Common myeloid progenitor, CD34-positive (primary cell): ENCODE results near the gene OSBPL9.

Source experiments
- CTCF ChIA-PET: fragments of 350-600 bp; sonication (Branson Sonifier 250); formaldehyde crosslinking; loops from one replicate; lab custom pipeline; 2021; ENCODE audit warnings: antibody characterized with exemption; lab: Charles Lee
- POLR2A ChIA-PET: fragments of 350-600 bp; sonication (Branson Sonifier 250); formaldehyde crosslinking; loops from one replicate; lab custom pipeline; 2021; ENCODE audit warnings: antibody characterized with exemption; lab: Charles Lee
- DNase-seq, 3 donors: peaks; one replicate each; pipeline versions ENCODE4 v3.0.0 to v3.0.0-alpha.2; 2013
- H3K27ac ChIP-seq, 2 experiments: 1 replicate in 1 of 2; 2 replicates in 1 of 2; pipeline ENCODE4 v1.7.0; 2013; ENCODE audit warnings: inconsistent platforms in 2 of 2, low read length in 2 of 2, mild to moderate bottlenecking in 2 of 2, low read depth in 1 of 2, moderate library complexity in 1 of 2; ENCODE audit not compliant: severe bottlenecking in 2 of 2, insufficient read depth in 1 of 2, poor library complexity in 1 of 2
- H3K27me3 ChIP-seq, 5 experiments: replicated peaks in 2 of 5; 1 replicate in 3 of 5; 2 replicates in 2 of 5; pipeline versions ENCODE4 v1.6.1 to v1.7.0; 2013; ENCODE audit warnings: low read length in 4 of 5, mild to moderate bottlenecking in 2 of 5, moderate library complexity in 2 of 5, inconsistent platforms in 1 of 5; ENCODE audit not compliant: insufficient read depth in 5 of 5, control insufficient read depth in 4 of 5
- H3K36me3 ChIP-seq, 4 experiments: 1 replicate in 2 of 4; 2 replicates in 2 of 4; pipeline versions ENCODE4 v1.6.1 to v1.7.0; 2013; ENCODE audit warnings: low read length in 3 of 4, control low read depth in 1 of 4, mild to moderate bottlenecking in 1 of 4; ENCODE audit not compliant: control insufficient read depth in 4 of 4, insufficient read depth in 4 of 4
- H3K4me1 ChIP-seq, 4 experiments: 1 replicate in 3 of 4; 2 replicates in 1 of 4; pipeline versions ENCODE4 v1.6.1 to v1.7.1; 2013; ENCODE audit warnings: low read length in 3 of 4, mild to moderate bottlenecking in 3 of 4, control low read depth in 1 of 4, inconsistent platforms in 1 of 4, moderate library complexity in 1 of 4; ENCODE audit not compliant: control insufficient read depth in 4 of 4, insufficient read depth in 4 of 4; ENCODE audit errors: control extremely low read depth in 1 of 4
- H3K4me3 ChIP-seq, 7 experiments: 1 replicate in 4 of 7; 2 replicates in 3 of 7; pipeline versions ENCODE4 v1.5.1 to v1.7.0; 2013; ENCODE audit warnings: mild to moderate bottlenecking in 7 of 7, low read length in 6 of 7, moderate library complexity in 6 of 7, inconsistent platforms in 2 of 7, low read depth in 2 of 7, control low read depth in 1 of 7; ENCODE audit not compliant: insufficient read depth in 4 of 7, control insufficient read depth in 1 of 7; ENCODE audit errors: extremely low read depth in 1 of 7
- H3K9me3 ChIP-seq, 5 experiments: 1 replicate in 4 of 5; 2 replicates in 1 of 5; pipeline versions ENCODE4 v1.6.1 to v1.7.1; 2013; ENCODE audit warnings: low read length in 4 of 5, mild to moderate bottlenecking in 2 of 5, inconsistent platforms in 1 of 5, low read depth in 1 of 5, moderate library complexity in 1 of 5; ENCODE audit not compliant: control insufficient read depth in 4 of 5, insufficient read depth in 2 of 5; ENCODE audit errors: control extremely low read depth in 1 of 5
- WGBS: methylation state at CpG from one replicate; pipeline ENCODE4 v1.1.5; 2013; ENCODE audit not compliant: insufficient coverage; 5-methylcytosine and 5-hydroxymethylcytosine counted together

OSBPL9 gene

GRCh38 chr1:51686450-51686849 is 69.6 kb downstream of the OSBPL9 start:
- ChIA-PET CTCF (interaction anchor here (2.4 kb wide), 1 partner anchor 82 kb away, joined by 6 read pairs; no protein-coding TSS in a partner anchor), POLR2A (no interaction called here)
- no peak for DNase-seq
- Histone ChIP-seq H3K4me3 (no peak overlapping the region), H3K27ac (no peak overlapping the region), H3K4me1 (peaks cover 0 to 13% (median 6%) of the 10 kb centered on the region in 4 experiments), H3K27me3 (no peaks in the 10 kb centered on the region), H3K36me3 (peaks cover 0 to 2% (median 0%) of the 10 kb centered on the region in 4 experiments), H3K9me3 (no peaks in the 10 kb centered on the region)
- no CpG with 5 or more reads among the region's 2 CpGs for WGBS

- CTCF ChIA-PET = interaction anchor here (0.6 kb wide), 1 partner anchor 252 kb away, joined by 4 read pairs; no protein-coding TSS in a partner anchor
- no peak for DNase-seq
- peak overlapping the region in 1 of 2 experiments; percentile 34 for H3K27ac ChIP-seq
These were observed 72.2 kb downstream of the OSBPL9 start for GRCh38 chr1:51689075-51689440.

GRCh38 chr1:51689643-51690042 is 72.8 kb downstream of the OSBPL9 start:
- H3K4me1 ChIP-seq = peaks cover 0 to 13% (median 6%) of the 10 kb centered on the region in 4 experiments
- ChIA-PET POLR2A (no interaction called here), CTCF (interaction anchor here (0.6 kb wide), 1 partner anchor 251 kb away, joined by 4 read pairs; no protein-coding TSS in a partner anchor)
- H3K27ac ChIP-seq = no peak overlapping the region
- no peaks in the 10 kb centered on the region for H3K27me3 ChIP-seq
- DNase-seq = no peak
- peaks cover 0 to 2% (median under 1%) of the 10 kb centered on the region in 4 experiments for H3K36me3 ChIP-seq
- H3K9me3 ChIP-seq = no peaks in the 10 kb centered on the region
- H3K4me3 ChIP-seq = no peak overlapping the region

More at GRCh38 chr1:51689075-51689440, 72.2 kb downstream of the OSBPL9 start:
- H3K4me1 ChIP-seq = peaks cover 0 to 13% (median 6%) of the 10 kb centered on the region in 4 experiments
- POLR2A ChIA-PET = interaction anchor here (0.6 kb wide), 1 partner anchor 498 kb away, joined by 4 read pairs; no protein-coding TSS in a partner anchor
- H3K9me3 ChIP-seq = no peaks in the 10 kb centered on the region
- H3K27me3 ChIP-seq = no peaks in the 10 kb centered on the region
- peaks cover 0 to 2% (median under 1%) of the 10 kb centered on the region in 4 experiments for H3K36me3 ChIP-seq
- no peak overlapping the region for H3K4me3 ChIP-seq

GRCh38 chr1:51690285-51690961 is 73.5 kb downstream of the OSBPL9 start:
- H3K36me3 ChIP-seq = peaks cover 0 to 2% (median 0%) of the 10 kb centered on the region in 4 experiments
- H3K4me1 ChIP-seq = peaks cover 0 to 13% (median 6%) of the 10 kb centered on the region in 4 experiments
- no peak overlapping the region for H3K4me3 ChIP-seq
- no peak overlapping the region for H3K27ac ChIP-seq
- CTCF ChIA-PET = no interaction called here
- POLR2A ChIA-PET = no interaction called here
- DNase-seq = peak in 1 of 3 donors; percentile 17
- H3K9me3 ChIP-seq = no peaks in the 10 kb centered on the region
- no CpG with 5 or more reads among the region's 3 CpGs for WGBS
- no peaks in the 10 kb centered on the region for H3K27me3 ChIP-seq

DNA sequence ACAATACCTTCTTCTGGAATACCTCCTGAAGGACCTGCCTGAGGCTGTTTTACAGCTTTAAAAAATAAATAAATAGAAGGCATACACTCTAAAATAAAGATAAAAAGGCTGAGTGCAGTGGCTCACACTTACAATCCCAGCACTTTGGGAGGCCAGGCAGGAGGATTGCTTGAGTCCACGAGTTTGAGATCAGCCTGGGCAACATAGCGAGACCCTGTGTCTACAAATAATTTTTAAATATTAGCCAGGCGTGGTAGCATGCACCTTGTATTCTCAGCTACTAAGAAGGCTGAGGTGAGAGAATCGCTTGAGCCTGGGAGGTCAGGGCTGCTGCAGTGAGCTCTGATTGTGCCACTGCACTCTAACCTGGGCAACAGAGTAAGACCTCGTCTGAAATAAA is 75.0 kb downstream of the OSBPL9 start:
- ChIA-PET POLR2A (no interaction called here), CTCF (interaction anchor here (0.9 to 1.2 kb wide), 3 partner anchors 27 to 81 kb away, joined by 3 to 5 read pairs (median 3); no protein-coding TSS in a partner anchor)
- Histone ChIP-seq H3K4me1 (peaks cover 0 to 13% (median 6%) of the 10 kb centered on the region in 4 experiments), H3K9me3 (no peaks in the 10 kb centered on the region), H3K36me3 (peaks cover 0 to 2% (median 0%) of the 10 kb centered on the region in 4 experiments), H3K4me3 (no peak overlapping the region), H3K27ac (no peak overlapping the region), H3K27me3 (no peaks in the 10 kb centered on the region)
- WGBS = 97% methylated on average over 4 of the region's 5 CpGs
- no peak for DNase-seq

- Histone ChIP-seq H3K4me3 (no peak overlapping the region), H3K9me3 (no peaks in the 10 kb centered on the region), H3K27me3 (no peaks in the 10 kb centered on the region), H3K4me1 (peaks cover 0 to 12% (median 5%) of the 10 kb centered on the region in 4 experiments), H3K27ac (no peak overlapping the region), H3K36me3 (peaks cover 0 to 2% (median 0%) of the 10 kb centered on the region in 4 experiments)
- peak in 1 of 3 donors; percentile 7 for DNase-seq
- ChIA-PET CTCF (no interaction called here), POLR2A (no interaction called here)
- 88% methylated on average over 1 of the region's 4 CpGs for WGBS
These were observed 76.7 kb downstream of the OSBPL9 start for GRCh38 chr1:51693419-51694155.
